ENCODE results near the gene MYOCOS. TPM values are rescaled to one million over a fixed set of nuclear protein-coding genes. Genes with fewer than 3 reads are reported as not detected.

MYOCOS gene
- total RNA-seq, 1 donor from 2014 or later = not detected

- TF ChIP-seq CTCF (IDR thresholded peaks at IDR 0.05; ENCODE audit: insufficient read depth, low read length, severe bottlenecking) = no peak
- peak; percentile 89 for DNase-seq (ENCODE audit: low read depth)
- no peaks in the 10 kb centered on the region for H3K27me3 ChIP-seq (ENCODE audit: control insufficient read depth, insufficient read depth, low read length)
- H3K4me3 ChIP-seq (ENCODE audit: low read depth, low read length) = no peak overlapping the region
- FAIRE-seq = no peak
- H3K36me3 ChIP-seq (ENCODE audit: control insufficient read depth, insufficient read depth, low read length) = peaks cover 16% of the 10 kb centered on the region
These were observed 36.3 kb upstream of the MYOCOS start for GRCh38 chr1:171585715-171586114.

- H3K27me3 ChIP-seq (ENCODE audit: control insufficient read depth, insufficient read depth, low read length) = no peaks in the 10 kb centered on the region
- TF ChIP-seq CTCF (IDR thresholded peaks at IDR 0.05; ENCODE audit: insufficient read depth, low read length, severe bottlenecking) = no peak
- DNase-seq (ENCODE audit: low read depth) (no peak), FAIRE-seq (no peak)
- H3K36me3 ChIP-seq (ENCODE audit: control insufficient read depth, insufficient read depth, low read length) = peaks cover 23% of the 10 kb centered on the region
- H3K4me3 ChIP-seq (ENCODE audit: low read depth, low read length) = no peak overlapping the region
These were observed 33.8 kb upstream of the MYOCOS start for GRCh38 chr1:171588230-171588629.

- DNase-seq (ENCODE audit: low read depth) (no peak), FAIRE-seq (no peak)
- no peak for TF ChIP-seq CTCF (IDR thresholded peaks at IDR 0.05; ENCODE audit: insufficient read depth, low read length, severe bottlenecking)
- Histone ChIP-seq H3K4me3 (ENCODE audit: low read depth, low read length) (no peak overlapping the region), H3K36me3 (ENCODE audit: control insufficient read depth, insufficient read depth, low read length) (peaks cover 21% of the 10 kb centered on the region), H3K27me3 (ENCODE audit: control insufficient read depth, insufficient read depth, low read length) (no peaks in the 10 kb centered on the region)
These were observed 32.0 kb upstream of the MYOCOS start for GRCh38 chr1:171590022-171590421.

GRCh38 chr1:171595324-171595723 is 26.7 kb upstream of the MYOCOS start:
- no peak overlapping the region for H3K4me3 ChIP-seq (ENCODE audit: low read depth, low read length)
- DNase-seq (ENCODE audit: low read depth) = no peak
- no peaks in the 10 kb centered on the region for H3K27me3 ChIP-seq (ENCODE audit: control insufficient read depth, insufficient read depth, low read length)
- no peak for TF ChIP-seq CTCF (IDR thresholded peaks at IDR 0.05; ENCODE audit: insufficient read depth, low read length, severe bottlenecking)
- FAIRE-seq = no peak
- peaks cover 8% of the 10 kb centered on the region for H3K36me3 ChIP-seq (ENCODE audit: control insufficient read depth, insufficient read depth, low read length)

GRCh38 chr1:171596119-171596518 is 25.9 kb upstream of the MYOCOS start:
- no peak for TF ChIP-seq CTCF (IDR thresholded peaks at IDR 0.05; ENCODE audit: insufficient read depth, low read length, severe bottlenecking)
- H3K36me3 ChIP-seq (ENCODE audit: control insufficient read depth, insufficient read depth, low read length) = peaks cover 6% of the 10 kb centered on the region

GRCh38 chr1:171596705-171597104 is 25.3 kb upstream of the MYOCOS start:
- DNase-seq (ENCODE audit: low read depth) (no peak), FAIRE-seq (no peak)
- Histone ChIP-seq H3K4me3 (ENCODE audit: low read depth, low read length) (no peak overlapping the region), H3K27me3 (ENCODE audit: control insufficient read depth, insufficient read depth, low read length) (no peaks in the 10 kb centered on the region), H3K36me3 (ENCODE audit: control insufficient read depth, insufficient read depth, low read length) (peaks cover 2% of the 10 kb centered on the region)
- no peak for TF ChIP-seq CTCF (IDR thresholded peaks at IDR 0.05; ENCODE audit: insufficient read depth, low read length, severe bottlenecking)

More at GRCh38 chr1:171596119-171596518, 25.9 kb upstream of the MYOCOS start:
- DNase-seq (ENCODE audit: low read depth) = no peak
- no peaks in the 10 kb centered on the region for H3K27me3 ChIP-seq (ENCODE audit: control insufficient read depth, insufficient read depth, low read length)
- no peak overlapping the region for H3K4me3 ChIP-seq (ENCODE audit: low read depth, low read length)
- FAIRE-seq = no peak

All from bronchial epithelial cell (primary cell).